SK-N-SH (cell line): ENCODE results near the gene CUL9. TPM values are rescaled to one million over a fixed set of nuclear protein-coding genes. Genes with fewer than 3 reads are reported as not detected.

Source experiments
- CTCF ChIA-PET: fragments of 300-600, 350-600 bp; formaldehyde crosslinking; extraction: SDS; loops from one replicate; lab custom pipeline; 2021; lab: Yijun Ruan, JAX
- POLR2A ChIA-PET: fragments of 350-600 bp; sonication (Branson Sonifier 250); formaldehyde crosslinking; extraction: SDS; loops from one replicate; lab custom pipeline; 2020; ENCODE audit warnings: antibody characterized with exemption, inconsistent platforms; lab: Yijun Ruan, JAX
- DNase-seq: peaks from one replicate; pipeline ENCODE4 v3.0.0; 2012
- H2AFZ ChIP-seq: fragments of 200-600 bp; sonication (generic); 2 replicates; pipeline ENCODE4 v1.8.1; 2016; ENCODE audit warnings: antibody characterized with exemption, mild to moderate bottlenecking, low read depth
- H3F3A ChIP-seq: fragments of 200-600 bp; sonication (generic); replicated peaks from 2 replicates; pipeline ENCODE3; 2016; ENCODE audit warnings: antibody characterized with exemption, mild to moderate bottlenecking; ENCODE audit not compliant: insufficient read depth
- H3K27ac ChIP-seq, 2 experiments: fragments of 200-500 bp in 1 of 2; fragments of 200-600 bp in 1 of 2; sonication (Bioruptor generic) in 1 of 2; sonication (generic), shearing (Covaris generic) in 1 of 2; 2 replicates each; pipeline versions ENCODE4 v1.5.1 to v1.6.1; 2014 to 2016; ENCODE audit warnings: low read depth in 2 of 2, inconsistent platforms in 1 of 2, low read length in 1 of 2, mild to moderate bottlenecking in 1 of 2, mixed read lengths in 1 of 2
- H3K27me3 ChIP-seq: fragments of 200-600 bp; sonication (generic), shearing (Covaris generic); 2 replicates; pipeline ENCODE4 v1.6.1; 2016; ENCODE audit warnings: mixed run types; ENCODE audit not compliant: insufficient read depth
- H3K36me3 ChIP-seq, 2 experiments: fragments of 200-500 bp in 1 of 2; fragments of 200-600 bp in 1 of 2; sonication (Bioruptor generic) in 1 of 2; sonication (generic) in 1 of 2; replicated peaks in 1 of 2; 2 replicates each; pipeline versions ENCODE3 to v1.5.1; 2014 to 2016; ENCODE audit warnings: low read length in 1 of 2, mild to moderate bottlenecking in 1 of 2; ENCODE audit not compliant: insufficient read depth in 2 of 2, control insufficient read depth in 1 of 2
- H3K4me1 ChIP-seq, 2 experiments: fragments of 200-500 bp in 1 of 2; fragments of 200-600 bp in 1 of 2; sonication (Bioruptor generic) in 1 of 2; sonication (generic), shearing (Covaris generic) in 1 of 2; 2 replicates each; pipeline versions ENCODE4 v1.5.1 to v1.6.1; 2014 to 2016; ENCODE audit warnings: low read depth in 1 of 2, low read length in 1 of 2, mixed run types in 1 of 2; ENCODE audit not compliant: insufficient read depth in 2 of 2, control insufficient read depth in 1 of 2
- H3K4me2 ChIP-seq: fragments of 200-600 bp; sonication (generic), shearing (Covaris generic); 2 replicates; pipeline ENCODE4 v1.6.1; 2017; ENCODE audit warnings: mixed run types
- H3K4me3 ChIP-seq, 2 experiments: fragments of 200-500 bp in 1 of 2; fragments of 200-600 bp in 1 of 2; sonication (Bioruptor generic) in 1 of 2; sonication (generic), shearing (Covaris generic) in 1 of 2; 2 replicates each; pipeline versions ENCODE4 v1.5.1 to v1.8.1; 2014 to 2016; ENCODE audit warnings: low read depth in 2 of 2, inconsistent platforms in 1 of 2, low read length in 1 of 2, mild to moderate bottlenecking in 1 of 2, mixed read lengths in 1 of 2, moderate library complexity in 1 of 2
- H3K79me2 ChIP-seq: fragments of 200-600 bp; sonication (generic); 2 replicates; pipeline ENCODE4 v1.8.1; 2017; ENCODE audit warnings: mild to moderate bottlenecking; ENCODE audit not compliant: insufficient read depth
- H3K9ac ChIP-seq: fragments of 200-600 bp; sonication (generic); 2 replicates; pipeline ENCODE4 v1.6.1; 2017; ENCODE audit warnings: mixed run types
- H3K9me2 ChIP-seq: fragments of 200-600 bp; sonication (generic); 2 replicates; pipeline ENCODE4 v1.6.1; 2017; ENCODE audit warnings: mixed run types
- H3K9me3 ChIP-seq: fragments of 200-600 bp; sonication (generic); 2 replicates; pipeline ENCODE4 v1.6.1; 2017; ENCODE audit warnings: mixed run types, mild to moderate bottlenecking, moderate library complexity
- H4K20me1 ChIP-seq: fragments of 200-600 bp; sonication (generic); 2 replicates; pipeline ENCODE4 v1.6.1; 2017; ENCODE audit warnings: mild to moderate bottlenecking, mixed run types; ENCODE audit not compliant: insufficient read depth
- CHD2 ChIP-seq: fragments of 150-350 bp; IDR thresholded peaks from 2 replicates; pipeline ENCODE4 v1.6.1; 2018; ENCODE audit warnings: low read length; ENCODE audit not compliant: partially characterized antibody
- EZH2phosphoT487 ChIP-seq: fragments of 200-600 bp; sonication (generic); IDR thresholded peaks from 2 replicates; pipeline ENCODE4 v1.6.1; 2017; ENCODE audit warnings: low read depth, mixed run types, mild to moderate bottlenecking, antibody characterized with exemption, moderate library complexity, borderline replicate concordance
- FOXM1 ChIP-seq: IDR thresholded peaks from 2 replicates; pipeline ENCODE4 v1.4.0; 2012; ENCODE audit warnings: low read depth, mild to moderate bottlenecking
- GABPA ChIP-seq: IDR thresholded peaks from 2 replicates; pipeline ENCODE4 v1.4.0; 2012; ENCODE audit warnings: low read depth, mild to moderate bottlenecking
- GATA2 ChIP-seq: sonication (generic); formaldehyde crosslinking; IDR thresholded peaks from 2 replicates; pipeline ENCODE4 v1.5.0; 2020; ENCODE audit warnings: mild to moderate bottlenecking, missing genetic modification reagents
- IRF3 ChIP-seq: fragments of 150-350 bp; IDR thresholded peaks from 2 replicates; pipeline ENCODE4 v1.6.1; 2016; ENCODE audit warnings: mild to moderate bottlenecking, low read depth, low read length
- MEF2A ChIP-seq: IDR thresholded peaks from 2 replicates; pipeline ENCODE4 v1.4.0; 2012; ENCODE audit warnings: low read depth, borderline replicate concordance
- MXI1 ChIP-seq: IDR thresholded peaks from 2 replicates; pipeline ENCODE4 v1.6.1; 2012; ENCODE audit warnings: mild to moderate bottlenecking, low read depth, low read length, improper control_type of control experiment
- RAD21 ChIP-seq: IDR thresholded peaks from 2 replicates; pipeline ENCODE4 v1.6.1; 2012; ENCODE audit warnings: mild to moderate bottlenecking, low read length
- RCOR1 ChIP-seq: fragments of 150-350 bp; IDR thresholded peaks from 2 replicates; pipeline ENCODE4 v1.6.1; 2017; ENCODE audit warnings: antibody characterized with exemption, low read length
- REST ChIP-seq: IDR thresholded peaks from 2 replicates; pipeline ENCODE4 v1.6.1; 2012; ENCODE audit warnings: mild to moderate bottlenecking, low read depth, low read length, moderate library complexity
- RFX5 ChIP-seq: IDR thresholded peaks from 2 replicates; pipeline ENCODE4 v1.6.1; 2012; ENCODE audit warnings: mild to moderate bottlenecking, improper control_type of control experiment, low read length
- SIN3A ChIP-seq: IDR thresholded peaks from 2 replicates; pipeline ENCODE4 v1.6.1; 2012; ENCODE audit warnings: low read depth, mild to moderate bottlenecking, low read length, moderate library complexity, borderline replicate concordance
- SMC3 ChIP-seq: IDR thresholded peaks from 2 replicates; pipeline ENCODE4 v1.6.1; 2012; ENCODE audit warnings: low read depth, low read length, improper control_type of control experiment
- TAF1 ChIP-seq: IDR thresholded peaks from 2 replicates; pipeline ENCODE4 v1.6.1; 2012; ENCODE audit warnings: low read depth, mild to moderate bottlenecking, low read length, moderate library complexity, borderline replicate concordance
- TCF12 ChIP-seq: IDR thresholded peaks from 2 replicates; pipeline ENCODE4 v1.4.0; 2012
- TEAD4 ChIP-seq: IDR thresholded peaks from 2 replicates; pipeline ENCODE4 v1.4.0; 2012; ENCODE audit warnings: mild to moderate bottlenecking, borderline replicate concordance; ENCODE audit not compliant: insufficient read depth
- WGBS: methylation state at CpG from one replicate; pipeline ENCODE4 v1.1.6; 2017; ENCODE audit warnings: low lambda C conversion rate; 5-methylcytosine and 5-hydroxymethylcytosine counted together
- polyA plus RNA-seq, 3 experiments: library from polyadenylated mRNA; depleted of rRNA; stranded (reverse); fragments of >200 nt; gene quantifications; 2 replicates each; pipeline ENCODE4 v1.2.3, GENCODE V29; 2012
- TF ChIP-seq, protein P1 (sequence below): fragments of 200-600 bp; sonication (generic); IDR thresholded peaks from 2 replicates; pipeline ENCODE4 v1.6.1; 2017; ENCODE audit warnings: antibody characterized with exemption, mild to moderate bottlenecking, moderate library complexity
- TF ChIP-seq, protein P2 (sequence below): IDR thresholded peaks from 2 replicates; pipeline ENCODE4 v1.4.0; 2012; ENCODE audit warnings: low read depth

The CUL9 gene
- polyA plus RNA-seq, 1 of the 3 experiments (the other 2 are of a cell fraction): 37.7 TPM

DNA sequence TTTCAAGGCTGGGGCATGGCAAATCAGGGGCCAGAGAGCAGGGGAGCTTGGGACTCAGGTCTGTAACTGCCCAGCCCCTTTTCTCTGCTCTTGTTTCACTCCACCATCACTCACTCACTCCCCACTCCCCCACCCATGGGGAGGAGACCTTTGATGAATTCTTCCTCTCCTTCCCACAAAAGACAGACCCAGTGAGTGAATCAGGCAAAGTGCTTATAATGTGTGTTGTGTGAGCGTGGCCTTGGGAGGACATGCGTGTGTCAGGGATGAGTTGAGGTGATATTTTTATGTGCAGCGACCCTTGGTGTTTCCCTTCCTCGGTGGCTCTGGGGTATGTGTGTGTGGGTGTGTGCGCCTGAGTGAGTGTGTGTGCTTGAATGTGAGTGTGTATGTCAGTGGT is 1.0 kb upstream of the CUL9 start:
- no peak for TF ChIP-seq TAF1
- TF ChIP-seq, protein P1, sequence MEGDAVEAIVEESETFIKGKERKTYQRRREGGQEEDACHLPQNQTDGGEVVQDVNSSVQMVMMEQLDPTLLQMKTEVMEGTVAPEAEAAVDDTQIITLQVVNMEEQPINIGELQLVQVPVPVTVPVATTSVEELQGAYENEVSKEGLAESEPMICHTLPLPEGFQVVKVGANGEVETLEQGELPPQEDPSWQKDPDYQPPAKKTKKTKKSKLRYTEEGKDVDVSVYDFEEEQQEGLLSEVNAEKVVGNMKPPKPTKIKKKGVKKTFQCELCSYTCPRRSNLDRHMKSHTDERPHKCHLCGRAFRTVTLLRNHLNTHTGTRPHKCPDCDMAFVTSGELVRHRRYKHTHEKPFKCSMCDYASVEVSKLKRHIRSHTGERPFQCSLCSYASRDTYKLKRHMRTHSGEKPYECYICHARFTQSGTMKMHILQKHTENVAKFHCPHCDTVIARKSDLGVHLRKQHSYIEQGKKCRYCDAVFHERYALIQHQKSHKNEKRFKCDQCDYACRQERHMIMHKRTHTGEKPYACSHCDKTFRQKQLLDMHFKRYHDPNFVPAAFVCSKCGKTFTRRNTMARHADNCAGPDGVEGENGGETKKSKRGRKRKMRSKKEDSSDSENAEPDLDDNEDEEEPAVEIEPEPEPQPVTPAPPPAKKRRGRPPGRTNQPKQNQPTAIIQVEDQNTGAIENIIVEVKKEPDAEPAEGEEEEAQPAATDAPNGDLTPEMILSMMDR: no peak
- TF ChIP-seq IRF3: no peak
- WGBS: 90% methylated on average over 5 of the region's 5 CpGs
- Histone ChIP-seq H3K36me3 (peaks cover 20 to 59% of the 10 kb centered on the region in 2 experiments), H3K4me3 (peak overlapping the region in 1 of 2 experiments; percentile 72; a peak in 1 of 4 replicates), H3K27ac (peak overlapping the region; percentile 56 to 84; a peak in 2 of 4 replicates), H3K27me3 (no peaks in the 10 kb centered on the region), H4K20me1 (no peaks in the 10 kb centered on the region), H3K9me3 (no peaks in the 10 kb centered on the region), H3K9ac (peak overlapping the region; percentile 62; the same call in 1 of the 2 replicates), H3K4me1 (peaks cover 4 to 19% of the 10 kb centered on the region in 2 experiments; a peak in 2 of 4 replicates), H3K9me2 (no peaks in the 10 kb centered on the region), H2AFZ (no peak overlapping the region), H3K79me2 (peaks cover 36% of the 10 kb centered on the region; the same call in 1 of the 2 replicates), H3F3A (peaks cover 8% of the 10 kb centered on the region), H3K4me2 (peak overlapping the region; percentile 80)
- POLR2A ChIA-PET: no interaction called here
- DNase-seq: no peak
- CTCF ChIA-PET: interaction anchor here (1.1 to 1.6 kb wide), 5 partner anchors 8 to 48 kb away, joined by 3 to 7 read pairs (median 4); partner anchors contain the start of gene SRF

- Histone ChIP-seq H3K9ac (peak overlapping the region; percentile 62), H3K36me3 (peaks cover 22 to 59% of the 10 kb centered on the region in 2 experiments), H3K4me2 (peak overlapping the region; percentile 80), H2AFZ (peak overlapping the region; percentile 88; the same call in 1 of the 2 replicates), H3K27ac (peak overlapping the region; percentile 56 to 84; a peak in 3 of 4 replicates), H4K20me1 (no peaks in the 10 kb centered on the region), H3K27me3 (no peaks in the 10 kb centered on the region), H3K9me2 (no peaks in the 10 kb centered on the region), H3F3A (peaks cover 8% of the 10 kb centered on the region), H3K79me2 (peaks cover 30% of the 10 kb centered on the region; the same call in 1 of the 2 replicates), H3K4me1 (peaks cover 4 to 19% of the 10 kb centered on the region in 2 experiments; a peak in 2 of 4 replicates), H3K9me3 (no peaks in the 10 kb centered on the region), H3K4me3 (peak overlapping the region; percentile 56 to 72)
- no peak for DNase-seq
- WGBS: 50% methylated on average over 9 of the region's 9 CpGs
- ChIA-PET CTCF (interaction anchor here (1.1 to 1.2 kb wide), 2 partner anchors 11 to 38 kb away, joined by 4 to 5 read pairs; partner anchors contain the start of gene SRF), POLR2A (interaction anchor here (0.6 to 1.3 kb wide), 5 partner anchors 10 to 187 kb away, joined by 3 to 4 read pairs (median 3); partner anchors contain the start of gene DNPH1)
- no peak for TF ChIP-seq RFX5
- no peak for TF ChIP-seq TAF1
- no peak for TF ChIP-seq GABPA
- no peak for TF ChIP-seq FOXM1
- TF ChIP-seq REST: no peak
- TF ChIP-seq, protein P2, sequence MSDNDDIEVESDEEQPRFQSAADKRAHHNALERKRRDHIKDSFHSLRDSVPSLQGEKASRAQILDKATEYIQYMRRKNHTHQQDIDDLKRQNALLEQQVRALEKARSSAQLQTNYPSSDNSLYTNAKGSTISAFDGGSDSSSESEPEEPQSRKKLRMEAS: no peak
- TF ChIP-seq MXI1: no peak
- TF ChIP-seq RAD21: no peak
- TF ChIP-seq TEAD4: no peak
- TF ChIP-seq GATA2 (CRISPR knock-in tag): no peak
- no peak for TF ChIP-seq EZH2phosphoT487
- TF ChIP-seq TCF12: no peak
- TF ChIP-seq RCOR1: no peak
- TF ChIP-seq MEF2A: no peak
- TF ChIP-seq SMC3: no peak
- TF ChIP-seq SIN3A: no peak
- TF ChIP-seq CHD2: no peak
Measured at GRCh38 chr6:43181621-43181941, 415 bp upstream of the CUL9 start.
